SU-DHL-6 (cell line): Measurements from ENCODE around the gene ZNF566.

Source experiments
- H2AFZ ChIP-seq: fragments of 200-600 bp; sonication (generic); 2 replicates; pipeline ENCODE4 v1.6.1; 2014; ENCODE audit warnings: low read depth, mild to moderate bottlenecking, moderate library complexity, mixed read lengths, antibody characterized with exemption, low read length; ENCODE audit not compliant: severe bottlenecking
- H3F3A ChIP-seq: fragments of 200-600 bp; shearing (Covaris generic); 2 replicates; pipeline ENCODE4 v1.6.0; 2016; ENCODE audit warnings: antibody characterized with exemption, mild to moderate bottlenecking; ENCODE audit not compliant: insufficient read depth
- H3K27ac ChIP-seq: fragments of 200-600 bp; sonication (generic); 2 replicates; pipeline ENCODE4 v1.5.1; 2016; ENCODE audit warnings: low read depth, mild to moderate bottlenecking, low read length, moderate library complexity, mixed read lengths
- H3K27me3 ChIP-seq: fragments of 200-600 bp; sonication (generic), shearing (Covaris generic); 2 replicates; pipeline ENCODE4 v1.6.0; 2014; ENCODE audit warnings: mild to moderate bottlenecking, low read length
- H3K36me3 ChIP-seq: fragments of 200-600 bp; sonication (generic); 2 replicates; pipeline ENCODE4 v1.6.1; 2014; ENCODE audit warnings: mild to moderate bottlenecking, low read length, mixed read lengths
- H3K4me2 ChIP-seq: fragments of 300-600, 200-600 bp; shearing (Covaris generic), sonication (generic); 2 replicates; pipeline ENCODE4 v1.6.0; 2014; ENCODE audit warnings: low read length, low read depth, mild to moderate bottlenecking; ENCODE audit not compliant: poor library complexity, severe bottlenecking
- H3K4me3 ChIP-seq: fragments of 200-600 bp; sonication (generic); 2 replicates; pipeline ENCODE4 v1.5.1; 2014; ENCODE audit warnings: antibody characterized with exemption, low read length, mild to moderate bottlenecking, mixed read lengths; ENCODE audit not compliant: insufficient read depth, poor library complexity, severe bottlenecking
- H3K79me2 ChIP-seq: fragments of 200-600 bp; sonication (generic); 2 replicates; pipeline ENCODE4 v1.6.1; 2014; ENCODE audit warnings: mild to moderate bottlenecking, low read length, moderate library complexity; ENCODE audit not compliant: insufficient read depth
- H3K9ac ChIP-seq: fragments of 200-600 bp; sonication (generic); 2 replicates; pipeline ENCODE4 v1.7.0; 2014; ENCODE audit warnings: mild to moderate bottlenecking, low read length
- H3K9me2 ChIP-seq: fragments of 200-600 bp; sonication (generic); replicated peaks from 2 replicates; pipeline ENCODE4 v1.6.1; 2014; ENCODE audit warnings: low read length; ENCODE audit not compliant: insufficient read depth
- H3K9me3 ChIP-seq: fragments of 200-600 bp; sonication (generic); 2 replicates; pipeline ENCODE4 v1.6.1; 2014; ENCODE audit warnings: low read length, mixed read lengths; ENCODE audit not compliant: insufficient read depth
- H4K20me1 ChIP-seq: fragments of 200-600 bp; sonication (generic); 2 replicates; pipeline ENCODE4 v1.6.1; 2014; ENCODE audit warnings: low read depth, mild to moderate bottlenecking, antibody characterized with exemption, low read length, moderate library complexity, mixed read lengths
- EZH2phosphoT487 ChIP-seq: fragments of 200-600 bp; sonication (generic), shearing (Covaris generic); conservative IDR thresholded peaks from 2 replicates; pipeline ENCODE4 v1.6.1; 2018; ENCODE audit warnings: mild to moderate bottlenecking, antibody characterized with exemption, low read length, moderate library complexity, mixed read lengths
- TF ChIP-seq, protein P1 (sequence below): fragments of 200-600 bp; sonication (generic); IDR thresholded peaks from one replicate; pipeline ENCODE4 v1.5.1; 2017; ENCODE audit warnings: antibody characterized with exemption, mild to moderate bottlenecking, low read length, moderate library complexity; ENCODE audit not compliant: insufficient read depth, poor library complexity, severe bottlenecking

ZNF566 gene

DNA sequence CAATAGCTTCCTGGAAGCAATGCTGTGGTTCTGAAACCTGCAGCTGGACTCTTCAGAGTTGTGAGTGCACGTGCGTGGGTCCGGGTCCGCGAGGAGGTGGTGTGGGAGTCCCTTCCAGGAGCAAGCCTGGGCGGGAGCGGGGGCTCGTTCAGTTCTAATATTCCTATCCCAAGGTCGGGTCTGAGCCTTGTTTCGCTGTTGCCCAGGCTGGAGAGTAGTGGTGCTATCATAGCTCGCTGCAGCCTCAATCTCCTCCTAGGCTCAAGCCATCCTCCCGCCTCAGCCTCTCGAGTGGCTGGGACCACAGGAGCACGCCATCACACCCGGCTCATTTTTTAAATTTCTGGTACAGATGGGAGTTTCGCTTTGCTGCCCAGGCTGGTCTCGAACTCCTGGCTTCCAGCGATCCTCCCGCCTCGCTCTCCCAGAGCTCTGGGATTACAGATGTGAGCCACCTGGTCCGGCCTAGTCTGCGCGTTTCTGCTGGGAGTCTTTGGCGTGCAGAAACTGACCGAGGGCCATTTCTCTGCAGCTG lies 71.5 kb downstream of the ZNF566 start:
- H2AFZ ChIP-seq, result peak overlapping the region; percentile 99
- H3K9ac ChIP-seq, result peak overlapping the region; percentile 79
- H3K79me2 ChIP-seq, result peaks cover 56% of the 10 kb centered on the region

DNA sequence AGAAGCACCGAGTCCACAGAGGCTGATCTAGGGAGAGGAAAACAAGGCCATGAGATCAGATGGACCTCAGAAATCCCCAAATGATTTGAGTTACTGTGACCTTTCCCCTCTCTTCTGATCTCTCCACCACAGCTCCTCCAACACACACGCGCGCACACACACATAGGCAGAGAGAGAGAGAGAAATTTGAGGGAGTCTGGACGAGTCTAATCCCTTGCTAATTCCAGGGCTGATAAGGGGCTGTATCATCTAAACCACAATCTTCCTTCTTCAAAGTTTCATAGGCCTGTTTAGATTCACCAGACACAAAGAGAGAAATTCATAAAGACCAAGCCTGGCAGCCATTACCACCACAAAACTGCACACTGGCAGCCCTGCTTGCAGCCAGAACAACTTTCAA lies 79.5 kb downstream of the ZNF566 start:
- Histone ChIP-seq H4K20me1 (no peaks in the 10 kb centered on the region), H3F3A (0 out of 2 replicates have a peak, but pooled peaks cover 4% of the 10 kb centered on the region), H3K9me2 (no peaks in the 10 kb centered on the region), H3K4me2 (no peak overlapping the region), H3K79me2 (peaks cover 60% of the 10 kb centered on the region), H3K36me3 (peaks cover 31% of the 10 kb centered on the region), H3K27ac (no peak overlapping the region), H3K9me3 (no peaks in the 10 kb centered on the region), H3K9ac (no peak overlapping the region), H2AFZ (no peak overlapping the region), H3K27me3 (no peaks in the 10 kb centered on the region), H3K4me3 (no peak overlapping the region)
- TF ChIP-seq EZH2phosphoT487, result no peak

More for the DNA sequence above, 71.5 kb downstream of the ZNF566 start:
- peaks cover 4% of the 10 kb centered on the region; the same call in 1 of the 2 replicates for H3K36me3 ChIP-seq
- H3K27me3 ChIP-seq, result no peaks in the 10 kb centered on the region
- peak overlapping the region; percentile 89 for H3K4me2 ChIP-seq
- no peaks in the 10 kb centered on the region for H3K9me3 ChIP-seq
- peak overlapping the region; percentile 64 for H3K27ac ChIP-seq
- peaks cover 4% of the 10 kb centered on the region; the same call in 1 of the 2 replicates for H3F3A ChIP-seq
- TF ChIP-seq EZH2phosphoT487, result no peak
- TF ChIP-seq, protein P1, sequence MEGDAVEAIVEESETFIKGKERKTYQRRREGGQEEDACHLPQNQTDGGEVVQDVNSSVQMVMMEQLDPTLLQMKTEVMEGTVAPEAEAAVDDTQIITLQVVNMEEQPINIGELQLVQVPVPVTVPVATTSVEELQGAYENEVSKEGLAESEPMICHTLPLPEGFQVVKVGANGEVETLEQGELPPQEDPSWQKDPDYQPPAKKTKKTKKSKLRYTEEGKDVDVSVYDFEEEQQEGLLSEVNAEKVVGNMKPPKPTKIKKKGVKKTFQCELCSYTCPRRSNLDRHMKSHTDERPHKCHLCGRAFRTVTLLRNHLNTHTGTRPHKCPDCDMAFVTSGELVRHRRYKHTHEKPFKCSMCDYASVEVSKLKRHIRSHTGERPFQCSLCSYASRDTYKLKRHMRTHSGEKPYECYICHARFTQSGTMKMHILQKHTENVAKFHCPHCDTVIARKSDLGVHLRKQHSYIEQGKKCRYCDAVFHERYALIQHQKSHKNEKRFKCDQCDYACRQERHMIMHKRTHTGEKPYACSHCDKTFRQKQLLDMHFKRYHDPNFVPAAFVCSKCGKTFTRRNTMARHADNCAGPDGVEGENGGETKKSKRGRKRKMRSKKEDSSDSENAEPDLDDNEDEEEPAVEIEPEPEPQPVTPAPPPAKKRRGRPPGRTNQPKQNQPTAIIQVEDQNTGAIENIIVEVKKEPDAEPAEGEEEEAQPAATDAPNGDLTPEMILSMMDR, result no peak
- H3K4me3 ChIP-seq, result peak overlapping the region; percentile 85
- no peaks in the 10 kb centered on the region for H3K9me2 ChIP-seq
- H4K20me1 ChIP-seq, result 0 out of 2 replicates have a peak, but pooled peaks cover 3% of the 10 kb centered on the region

- H3K27ac ChIP-seq, result no peak overlapping the region
- H3F3A ChIP-seq, result no peaks in the 10 kb centered on the region
- no peaks in the 10 kb centered on the region for H3K9me3 ChIP-seq
- no peak overlapping the region for H2AFZ ChIP-seq
- H3K4me2 ChIP-seq, result no peak overlapping the region
- H3K9ac ChIP-seq, result no peak overlapping the region
- peaks cover 38% of the 10 kb centered on the region for H3K36me3 ChIP-seq
- no peak for TF ChIP-seq EZH2phosphoT487
- TF ChIP-seq, protein P1, result no peak
- peaks cover 43% of the 10 kb centered on the region for H3K79me2 ChIP-seq
- no peaks in the 10 kb centered on the region for H4K20me1 ChIP-seq
- H3K9me2 ChIP-seq, result no peaks in the 10 kb centered on the region
- H3K27me3 ChIP-seq, result no peaks in the 10 kb centered on the region
- H3K4me3 ChIP-seq, result no peak overlapping the region
Measured at GRCh38 chr19:36408101-36408500, 81.3 kb downstream of the ZNF566 start.

DNA sequence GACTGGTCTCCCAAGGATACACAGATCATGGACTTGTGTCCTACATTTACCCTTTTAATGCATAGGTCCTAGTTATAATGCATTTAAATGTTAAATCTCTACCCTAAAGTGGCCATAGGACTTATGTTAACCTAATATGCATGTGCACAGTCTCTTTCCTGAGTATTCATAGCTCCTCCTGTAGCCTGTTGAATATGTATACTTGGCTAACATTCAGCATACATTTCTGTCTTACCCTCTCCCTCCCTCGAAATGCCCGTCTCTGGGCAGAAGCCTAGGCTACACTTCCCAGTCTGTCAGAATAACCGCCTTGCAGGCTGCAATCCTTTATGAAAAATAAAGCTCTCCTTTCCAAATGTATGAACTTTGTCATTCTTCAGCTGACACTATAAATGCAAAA lies 84.9 kb downstream of the ZNF566 start:
- no peaks in the 10 kb centered on the region for H3K9me2 ChIP-seq
- no peaks in the 10 kb centered on the region for H3K27me3 ChIP-seq
- H3K27ac ChIP-seq, result no peak overlapping the region
- peaks cover 7% of the 10 kb centered on the region for H3K79me2 ChIP-seq
- no peaks in the 10 kb centered on the region for H4K20me1 ChIP-seq
- no peak for TF ChIP-seq EZH2phosphoT487
- TF ChIP-seq, protein P1, result no peak
- H3K9ac ChIP-seq, result no peak overlapping the region
- H3F3A ChIP-seq, result no peaks in the 10 kb centered on the region; the same call in 1 of the 2 replicates
- H3K9me3 ChIP-seq, result no peaks in the 10 kb centered on the region
- H3K4me2 ChIP-seq, result no peak overlapping the region
- no peak overlapping the region for H2AFZ ChIP-seq
- peaks cover 58% of the 10 kb centered on the region for H3K36me3 ChIP-seq
- H3K4me3 ChIP-seq, result no peak overlapping the region
